GM19372 (cell line): Measurements from ENCODE around the gene C1QTNF3.
"Not testable (repeated sequence)": the region's sequence is repeated elsewhere in the genome, so short reads cannot be mapped to it uniquely, and the experiment has no call there.

Experiments used
- ATAC-seq: cut with Tn5 transposase; IDR thresholded peaks from one replicate; pipeline ENCODE4 v1.9.1; 2021; ENCODE audit warnings: mild to moderate bottlenecking, low read depth, moderate library complexity; ENCODE audit not compliant: unreplicated experiment

The C1QTNF3 gene

DNA sequence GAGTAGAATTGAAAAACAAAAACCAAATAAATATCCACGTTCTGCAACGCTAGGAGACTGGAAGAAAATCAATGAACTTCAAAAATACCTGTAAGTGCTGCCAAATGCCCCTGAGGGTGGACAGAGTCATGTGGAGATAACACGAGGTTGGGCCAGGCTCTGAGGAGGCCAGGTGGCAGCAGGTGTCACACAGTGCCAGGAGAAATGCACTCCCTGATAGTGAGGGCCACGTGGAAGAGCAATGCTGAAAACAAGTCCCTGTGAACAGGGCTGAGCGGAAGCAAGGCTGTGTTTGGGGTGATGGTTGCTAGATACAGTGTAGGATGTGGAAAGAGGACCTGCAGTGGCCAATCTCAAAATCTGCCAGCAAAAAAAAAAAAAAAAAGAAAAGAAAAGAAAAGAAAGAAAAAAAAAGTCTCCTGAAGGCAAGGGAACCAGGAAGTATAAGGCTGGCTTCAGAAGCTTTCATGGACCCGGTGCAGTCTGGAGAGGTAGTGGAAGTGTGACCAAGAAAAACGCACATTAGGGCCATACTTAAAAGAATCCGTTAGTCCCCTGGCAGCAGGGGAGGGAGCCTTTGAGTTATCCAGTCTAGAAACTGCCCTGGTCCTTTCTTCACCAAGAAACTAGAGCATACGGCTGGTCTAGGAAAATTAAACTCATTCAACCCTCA is 16.8 kb downstream of the C1QTNF3 start:
- ATAC-seq: no peak

DNA sequence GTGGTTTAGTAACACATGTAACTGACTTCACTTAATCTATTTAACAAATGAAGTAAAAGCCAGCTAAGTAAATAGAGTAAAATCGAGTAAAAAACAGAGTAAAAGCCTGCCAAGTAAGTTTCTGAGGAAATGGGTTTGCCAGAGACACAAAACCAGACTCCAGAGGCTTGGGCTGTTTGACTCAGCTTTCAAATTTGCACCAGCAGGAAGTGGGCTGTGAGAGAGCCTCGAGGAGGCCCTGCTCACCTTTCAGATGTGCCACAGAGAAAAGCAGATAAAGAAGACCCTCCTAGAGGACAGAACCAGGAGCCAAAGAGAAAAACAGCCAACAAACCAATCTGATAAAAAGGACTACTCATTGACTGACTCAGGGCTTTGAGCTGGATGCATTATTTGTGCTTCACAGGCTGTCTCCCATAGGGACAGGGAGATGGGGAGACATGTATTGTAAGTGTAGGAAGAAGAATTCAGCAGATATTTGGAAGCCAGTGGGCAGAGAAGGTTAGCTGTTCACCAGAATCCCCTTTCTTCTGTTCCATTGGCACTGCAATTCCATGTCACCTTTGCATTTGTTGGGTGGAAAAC is 20.8 kb downstream of the C1QTNF3 start:
- ATAC-seq: no peak

DNA sequence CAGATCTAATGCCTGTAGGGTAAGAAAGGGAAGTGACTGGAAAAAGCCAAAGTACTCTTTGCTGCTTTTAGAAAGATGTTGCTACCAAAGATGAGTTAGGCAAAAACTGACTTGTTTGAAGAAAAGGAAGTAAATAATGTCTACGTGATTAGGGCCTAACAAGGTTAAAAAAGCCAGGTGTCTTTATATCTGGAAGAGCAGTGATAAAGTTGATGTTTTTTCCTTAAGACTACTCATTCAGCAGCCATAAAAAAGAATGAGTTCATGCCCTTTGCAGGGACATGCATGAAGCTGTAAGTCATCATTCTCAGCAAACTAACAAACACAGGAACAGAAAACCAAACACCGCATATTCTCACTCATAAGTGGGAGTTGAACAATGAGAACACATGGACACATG is 21.7 kb downstream of the C1QTNF3 start:
- no peak for ATAC-seq

DNA sequence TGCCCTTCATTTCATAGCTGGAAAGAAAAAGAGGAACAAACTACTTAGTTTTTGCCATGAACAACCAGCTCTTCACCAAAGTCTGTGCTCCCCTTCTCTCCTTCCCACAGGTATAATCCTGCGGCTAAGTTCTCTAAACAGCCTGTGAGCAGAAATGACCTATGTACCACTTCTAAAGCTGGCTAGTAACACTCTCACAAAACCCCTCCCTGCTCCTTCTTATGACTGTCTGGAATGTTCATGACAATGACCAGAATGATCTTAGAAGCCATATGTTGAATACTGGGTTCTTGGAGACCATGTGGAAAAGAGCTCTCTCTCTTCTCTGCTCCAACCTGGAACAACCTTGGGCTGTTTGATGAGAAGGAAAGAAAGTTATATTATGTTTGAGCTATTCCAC is 22.3 kb downstream of the C1QTNF3 start:
- ATAC-seq: no peak

DNA sequence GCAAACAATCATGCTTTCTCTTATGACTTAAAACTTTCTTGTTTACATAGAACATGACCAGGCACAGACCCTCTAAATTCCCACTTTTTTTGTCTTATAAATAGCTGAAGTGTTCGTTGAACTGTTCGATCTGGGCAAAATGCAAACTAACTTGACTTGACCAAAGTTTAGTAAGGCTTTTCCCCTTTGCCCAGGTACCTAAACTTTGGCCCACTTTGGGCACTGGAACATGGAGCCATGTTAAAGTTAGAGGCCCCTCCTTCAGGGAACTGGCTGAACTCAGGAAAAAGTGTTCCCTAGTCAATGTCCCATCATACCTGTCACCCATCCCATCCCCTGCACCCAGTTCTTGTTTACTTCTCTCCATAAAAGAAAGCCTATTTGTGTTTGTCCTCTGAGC is 25.8 kb downstream of the C1QTNF3 start:
- ATAC-seq: no peak

DNA sequence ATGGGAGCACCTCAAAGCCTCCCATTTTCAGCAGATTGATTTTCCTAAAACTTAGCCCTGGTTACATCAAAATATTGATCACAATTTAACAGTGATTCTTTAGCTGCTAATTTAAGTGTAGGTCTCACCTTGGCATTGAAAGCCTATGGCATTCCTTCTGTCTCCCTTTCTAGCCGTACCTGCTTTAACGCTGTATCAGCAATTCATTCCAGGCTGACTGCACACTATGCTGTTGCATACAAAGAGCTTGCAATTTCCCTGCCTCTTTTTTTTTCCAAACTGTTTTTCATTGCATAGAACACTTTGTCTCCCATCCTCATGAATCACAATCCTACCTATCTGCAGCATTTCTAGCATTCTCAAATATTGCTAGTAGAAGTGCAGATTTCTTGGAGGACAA is 26.3 kb downstream of the C1QTNF3 start:
- no peak for ATAC-seq

DNA sequence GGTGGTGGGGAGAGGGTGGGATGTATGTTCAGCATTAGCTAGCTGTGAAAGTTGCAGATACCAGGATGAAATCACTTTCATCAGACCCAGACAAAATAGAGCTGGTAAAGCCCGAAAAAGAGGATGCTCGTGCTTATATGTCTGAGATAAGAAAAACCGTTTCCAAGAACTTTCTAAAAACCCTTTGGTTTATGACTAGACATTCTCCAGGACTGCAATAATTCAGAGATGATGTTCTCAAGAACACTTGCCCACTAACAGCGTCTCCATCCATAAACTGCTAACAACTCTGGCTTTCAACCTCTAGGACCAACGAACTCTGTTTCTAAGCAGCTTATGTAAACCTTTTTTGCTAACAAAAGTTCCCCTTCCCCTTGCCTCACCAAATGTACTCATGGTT is 26.8 kb downstream of the C1QTNF3 start:
- no peak for ATAC-seq

DNA sequence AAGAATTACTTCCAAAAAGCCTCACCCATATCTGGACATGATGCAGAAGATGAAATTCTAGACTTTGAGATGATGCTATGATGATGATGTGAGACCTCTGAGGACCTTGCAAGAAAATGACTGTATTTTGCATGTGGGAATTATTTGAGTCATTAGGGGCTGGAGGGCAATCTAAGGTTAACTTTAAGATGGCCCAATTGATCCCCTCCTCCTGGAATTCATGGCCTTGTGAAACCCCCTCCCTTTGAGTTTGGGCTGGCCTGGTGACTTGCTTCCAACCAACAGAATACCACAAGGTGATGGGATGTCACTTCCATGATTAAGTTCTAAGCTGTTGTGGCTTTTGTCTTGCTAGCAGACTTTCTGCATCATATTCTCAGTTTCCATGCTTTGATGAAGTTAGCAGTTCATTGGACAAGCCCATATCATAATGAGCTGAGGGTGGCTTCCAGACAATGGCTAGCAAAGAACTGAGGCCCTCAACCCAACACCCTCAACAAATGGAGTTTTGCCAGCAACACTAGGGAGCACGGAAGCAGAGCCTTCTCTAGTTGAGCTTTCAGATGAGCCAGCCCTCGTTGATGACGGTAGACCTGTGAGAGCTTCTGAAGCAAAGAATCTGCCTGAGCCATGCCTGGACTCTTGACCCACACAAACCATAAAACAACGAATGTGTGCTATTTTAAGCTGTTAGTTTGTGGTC is 27.7 kb downstream of the C1QTNF3 start:
- no peak for ATAC-seq

DNA sequence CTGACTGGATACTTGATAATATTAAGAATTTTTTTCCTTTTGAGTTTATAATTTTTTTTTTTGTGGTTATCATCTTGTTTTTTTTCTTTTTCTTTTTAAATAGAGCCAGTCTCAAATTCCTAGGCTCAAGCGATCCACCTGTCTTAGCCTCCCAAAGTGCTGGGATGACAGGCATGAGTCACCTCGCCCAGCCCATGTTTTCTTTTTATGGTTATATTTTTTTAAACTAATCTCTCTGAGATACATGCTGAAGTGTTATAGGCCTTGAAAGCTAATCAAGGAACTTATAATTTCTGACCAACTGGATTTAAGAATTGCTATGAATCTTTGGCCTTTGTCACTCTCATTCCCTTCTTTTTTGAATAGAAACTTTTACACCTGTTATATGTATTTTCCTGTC is 28.4 kb downstream of the C1QTNF3 start:
- no peak for ATAC-seq

DNA sequence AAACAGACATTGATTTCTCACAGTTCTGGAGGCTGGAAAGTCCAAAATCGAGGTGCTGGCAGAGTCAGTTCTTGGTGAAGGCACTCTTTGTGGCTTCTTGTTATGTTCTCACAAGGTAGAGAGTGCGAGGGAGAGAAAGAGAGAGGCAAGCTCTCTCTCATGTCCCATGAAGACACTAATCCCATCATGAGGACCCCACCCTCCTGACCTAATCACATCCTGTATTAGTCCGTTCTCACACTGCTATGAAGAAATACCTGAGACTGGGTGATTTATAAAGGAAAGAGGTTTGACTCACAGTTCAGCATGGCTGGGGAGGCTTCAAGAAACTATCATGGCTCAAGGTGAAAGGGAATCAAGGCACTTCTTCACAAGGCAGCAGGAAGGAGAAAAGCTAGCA is 29.5 kb downstream of the C1QTNF3 start:
- ATAC-seq: no peak

DNA sequence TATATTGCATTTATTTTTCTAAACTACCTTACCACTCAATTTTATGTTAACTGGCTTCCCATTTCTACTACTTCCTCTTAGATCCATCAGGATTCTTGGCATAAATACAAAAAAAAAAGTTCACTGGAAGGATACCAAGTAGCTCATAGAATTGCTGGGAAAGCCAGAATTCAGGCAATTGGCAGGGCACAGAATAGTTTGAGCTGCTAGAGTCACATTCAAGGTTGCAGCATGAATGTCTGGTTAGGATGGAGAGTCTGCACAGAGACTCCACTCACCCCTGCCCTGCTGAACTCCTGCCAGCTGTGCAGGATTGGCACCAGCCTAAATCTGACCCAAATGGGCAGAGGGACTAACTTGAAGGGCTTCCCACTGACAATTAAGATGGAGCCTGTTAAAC is 30.2 kb downstream of the C1QTNF3 start:
- no peak for ATAC-seq

DNA sequence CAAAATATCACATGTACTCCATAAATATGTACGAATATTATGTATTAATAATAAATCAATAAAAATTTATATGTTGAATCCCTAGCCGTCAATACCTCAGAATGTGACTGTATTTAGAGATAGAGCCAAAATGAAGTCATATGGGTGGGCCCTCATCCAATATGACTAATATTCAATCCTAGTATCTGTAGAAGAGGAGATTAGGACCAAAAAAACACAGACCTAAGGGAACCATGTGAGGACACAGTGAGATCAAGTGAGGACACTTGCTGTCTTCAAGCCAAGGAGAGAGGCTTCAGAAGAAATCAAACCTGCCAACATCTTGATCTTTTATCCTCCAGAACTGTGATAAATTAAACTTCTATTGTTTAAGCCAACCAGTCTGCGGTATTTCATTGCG is 31.5 kb downstream of the C1QTNF3 start:
- ATAC-seq: no peak

DNA sequence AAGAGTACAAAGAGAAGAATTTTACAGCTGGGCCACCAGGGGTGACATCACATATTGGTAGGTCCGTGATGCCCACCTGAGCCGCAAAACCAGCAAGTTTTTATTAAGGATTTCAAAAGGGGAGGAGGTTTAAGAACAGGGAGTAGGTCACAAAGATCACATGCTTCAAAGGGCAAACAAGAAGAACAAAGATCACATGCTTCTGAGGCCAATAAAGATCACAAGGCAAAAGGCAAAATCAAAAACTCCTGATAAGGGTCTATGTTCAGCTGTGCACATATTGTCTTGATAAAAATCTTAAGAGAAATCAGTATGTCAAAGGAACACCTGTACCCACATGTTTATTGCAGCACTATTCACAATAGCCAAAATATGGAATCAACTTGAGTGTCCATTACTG is 32.9 kb downstream of the C1QTNF3 start:
- ATAC-seq: not testable (repeated sequence)

DNA sequence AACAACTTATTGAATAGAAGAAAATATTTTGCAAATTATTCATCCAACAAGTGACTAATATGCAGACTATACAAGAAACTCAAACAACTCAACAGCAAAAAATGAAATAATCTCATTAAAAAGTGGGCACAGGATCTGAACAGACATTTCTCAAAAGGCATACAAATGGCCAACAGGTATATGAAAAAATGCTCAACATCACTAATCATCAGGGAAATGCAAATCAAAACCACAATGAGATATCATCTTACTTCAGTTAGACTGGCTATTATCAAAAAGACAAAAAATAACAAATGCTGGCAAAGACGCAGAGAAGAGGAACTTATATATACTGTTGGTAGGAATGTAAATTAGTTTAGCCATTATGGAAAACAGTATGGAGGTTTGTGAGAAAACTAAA is 33.4 kb downstream of the C1QTNF3 start:
- ATAC-seq: no peak

DNA sequence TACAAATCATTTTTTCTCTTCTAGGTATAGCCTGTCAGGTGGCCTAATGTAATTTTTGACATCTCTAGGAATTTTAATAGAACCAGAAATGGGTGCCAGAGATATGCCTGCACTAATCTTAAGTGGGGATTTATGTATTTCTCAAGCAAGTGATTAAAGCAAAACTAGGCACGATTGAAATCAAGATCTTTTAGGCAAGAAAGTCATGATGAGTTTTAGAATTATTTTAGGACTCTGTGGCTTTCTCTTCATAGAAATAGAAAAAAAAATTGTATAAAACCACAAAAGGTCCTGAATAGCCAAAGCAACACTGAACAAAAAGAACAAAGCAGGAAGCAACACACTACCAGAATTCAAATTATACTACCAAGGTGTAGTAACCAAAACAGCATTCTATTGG is 34.2 kb downstream of the C1QTNF3 start:
- no peak for ATAC-seq

DNA sequence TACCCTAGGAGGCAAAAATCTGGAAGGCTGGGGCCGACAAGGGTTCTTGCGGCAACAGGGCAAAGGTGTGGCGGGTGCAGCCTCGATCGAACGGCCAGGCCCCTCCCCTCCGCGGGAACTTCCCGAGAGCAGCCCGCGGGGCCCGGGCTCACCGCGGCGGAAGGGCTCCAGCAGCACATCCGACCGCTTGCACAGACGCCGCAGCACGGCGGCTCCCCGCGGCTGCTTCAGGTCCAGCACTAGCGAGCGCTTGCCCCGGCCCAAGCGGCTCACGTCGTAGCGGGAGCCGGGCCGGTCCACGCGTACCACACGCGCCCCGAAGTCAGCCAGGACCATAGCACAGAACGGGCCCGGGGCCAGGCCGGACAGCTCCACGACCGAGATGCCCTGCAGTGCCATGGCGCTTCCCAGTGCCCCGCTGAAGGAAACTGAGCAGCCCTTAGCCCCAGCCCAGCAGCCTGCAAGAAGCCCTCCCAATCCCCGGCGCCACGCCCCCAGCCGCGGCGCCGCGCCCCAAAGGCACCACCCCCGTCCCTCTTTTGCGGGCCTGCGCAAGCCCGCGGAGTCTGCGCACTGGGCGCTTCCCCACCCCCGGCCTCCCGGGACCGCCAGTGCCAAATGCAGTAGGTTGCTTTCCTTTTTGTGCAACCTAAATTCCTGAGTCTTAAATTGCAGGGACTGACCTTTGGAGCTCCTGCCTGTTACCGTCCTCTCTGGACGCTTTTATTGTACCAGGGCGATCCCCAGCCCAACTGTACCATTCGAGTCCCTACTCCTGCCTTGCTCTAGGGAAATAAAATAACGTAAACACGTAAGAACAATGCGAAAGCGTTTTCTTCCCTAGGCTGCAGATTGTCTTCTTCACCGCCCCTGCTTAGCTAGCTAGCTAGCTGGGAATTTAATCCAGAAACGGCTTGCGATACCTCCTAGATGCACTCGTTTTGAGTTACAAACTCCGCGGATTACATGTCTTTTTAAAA is 35.1 kb downstream of the C1QTNF3 start, which contains the start of gene AMACR:
Gene AMACR (minus strand): TSS at position 430 of the 980 bp plus-strand sequence. CDS start 31 bp downstream, at position 399.
- ATAC-seq: peak; percentile 89

DNA sequence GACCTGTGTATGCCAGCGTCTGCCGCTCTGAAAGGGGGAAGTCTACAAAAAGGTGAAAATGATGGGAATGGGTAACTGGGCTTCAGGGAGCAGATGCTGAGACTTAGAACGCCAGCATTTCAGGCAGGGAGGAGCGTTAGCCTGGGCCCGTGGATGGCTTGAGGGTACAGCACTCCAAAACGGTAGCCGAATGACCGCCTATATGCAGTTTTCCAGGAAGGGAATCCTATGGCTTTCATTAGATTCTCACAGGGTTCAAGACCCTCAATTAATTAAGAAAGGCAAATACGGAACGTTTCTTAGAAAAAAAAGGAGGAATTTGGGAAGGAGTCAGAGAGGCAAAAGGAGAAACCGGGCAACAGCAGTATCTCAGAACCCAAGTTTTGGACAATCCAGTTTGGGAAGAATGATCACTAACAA is 35.8 kb downstream of the C1QTNF3 start:
- ATAC-seq: no peak

DNA sequence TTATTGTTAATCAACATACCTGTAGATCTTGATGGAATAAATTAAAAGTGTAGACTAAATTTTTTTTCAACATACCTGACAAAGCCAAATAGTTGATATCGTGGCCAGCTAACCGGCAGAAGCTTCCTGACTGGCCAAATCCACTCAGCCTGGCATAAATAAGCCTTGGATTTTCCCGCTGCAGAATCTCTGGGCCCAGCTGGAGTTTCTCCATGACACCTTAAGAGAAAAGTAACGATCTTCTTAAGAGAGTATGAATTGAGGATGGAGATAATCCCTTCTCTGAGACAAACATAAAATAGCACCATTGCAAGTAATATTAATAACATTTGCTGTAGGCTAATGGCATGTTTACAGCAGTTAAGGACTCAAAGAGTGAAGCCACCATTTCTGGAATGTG is 37.3 kb downstream of the C1QTNF3 start:
- ATAC-seq: no peak

DNA sequence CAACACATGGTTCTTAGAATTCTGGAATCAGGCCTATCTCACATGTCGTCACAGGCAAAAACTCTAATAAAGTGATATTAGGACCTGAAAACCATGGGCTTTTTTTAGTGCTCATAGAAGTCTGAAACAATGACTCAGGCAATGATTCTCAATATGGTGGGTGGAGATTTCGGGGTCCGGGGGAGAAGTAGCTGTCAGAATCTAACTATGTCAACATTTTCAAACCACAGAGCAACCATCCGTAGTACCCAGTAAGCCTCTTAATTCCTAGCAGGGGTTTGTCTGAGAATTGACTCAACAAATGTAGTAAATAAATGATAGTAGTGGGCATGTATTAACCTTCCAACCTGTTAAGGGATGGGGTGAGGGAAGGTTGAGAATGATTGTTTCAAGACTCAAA is 37.8 kb downstream of the C1QTNF3 start:
- ATAC-seq: no peak

DNA sequence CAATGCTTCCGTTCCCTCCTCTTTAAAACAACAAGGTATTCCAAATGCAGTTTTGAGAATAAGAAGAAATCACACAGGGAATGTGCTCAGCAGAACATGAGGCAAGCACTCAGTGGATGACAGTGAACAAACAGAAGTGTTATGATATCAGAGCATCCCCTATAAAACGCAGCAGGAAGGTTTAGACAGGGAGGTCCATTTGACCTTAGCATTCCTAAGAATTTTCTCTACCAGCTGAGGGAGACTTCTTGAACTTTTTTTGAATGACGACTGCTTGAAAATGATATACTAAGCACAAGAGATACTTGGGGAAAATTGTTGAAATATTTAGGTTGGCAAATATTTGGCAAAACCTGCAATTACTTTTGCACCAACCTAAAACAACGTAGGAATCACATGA is 39.1 kb downstream of the C1QTNF3 start:
- ATAC-seq: no peak
